Peyer's patch (tissue), 4 donors: ENCODE data around the gene NAGPA.

ENCODE experiments used
- CTCF ChIP-seq, 6 experiments: fragments of 450-650 bp in 4 of 6; fragments of 200-600 bp in 2 of 6; sonication (generic) in 1 of 6; IDR thresholded peaks; one replicate each; pipeline ENCODE4 v1.5.1; 2017 to 2019; ENCODE audit warnings: antibody characterized with exemption in 6 of 6, mild to moderate bottlenecking in 3 of 6, moderate library complexity in 1 of 6
- POLR2A ChIP-seq, 2 donors: fragments of 450-650 bp; IDR thresholded peaks; one replicate each; pipeline ENCODE4 v1.5.1; 2017; ENCODE audit warnings: antibody characterized with exemption in 2 of 2, mild to moderate bottlenecking in 2 of 2, moderate library complexity in 2 of 2

GRCh38 chr16:5070431-5071186 is 36.9 kb upstream of the NAGPA start:
- TF ChIP-seq CTCF (IDR thresholded peaks at IDR 0.05) (no peak), POLR2A (IDR thresholded peaks at IDR 0.05) (no peak)
